ENCODE data around the gene GATAD2B. TPM values are rescaled to one million over a fixed set of nuclear protein-coding genes. Genes with fewer than 3 reads are reported as not detected.
A peak's percentile ranks its signal among the peaks of the same experiment; 100 is the strongest.

The GATAD2B gene
- total and polyA plus RNA-seq, 8 donors: 31.5 to 41.5 (median 33.1) TPM

DNA sequence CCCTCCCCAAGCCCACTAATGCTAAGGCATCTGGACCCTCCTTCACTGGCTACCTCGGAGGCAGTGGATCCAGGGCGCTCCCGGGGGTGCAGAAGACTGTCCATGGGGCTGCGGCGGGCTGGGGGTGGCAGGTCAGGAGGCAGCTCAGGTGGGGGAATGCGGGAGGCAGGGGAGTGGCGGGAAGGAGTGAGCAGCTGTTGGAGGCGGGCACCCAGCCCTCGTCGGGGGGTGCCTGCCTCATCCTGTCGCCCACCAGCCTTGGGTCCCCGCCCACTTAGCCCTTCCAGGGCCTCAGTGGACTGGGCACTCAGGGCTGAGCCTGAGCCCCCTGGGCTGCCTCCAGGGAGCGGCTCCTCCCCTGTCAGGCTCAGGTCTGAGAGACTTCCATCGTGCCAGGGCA lies 10.7 kb upstream of the GATAD2B start:
- intact Hi-C loops (cut with DNase I): no loop called here
- Histone ChIP-seq H3K27me3 (no peaks in the 10 kb centered on the region), H3K4me3 (no peak overlapping the region), H3K27ac (no peak overlapping the region), H3K36me3 (peaks cover 0 to 97% of the 10 kb centered on the region in 2 donors), H3K9me3 (no peaks in the 10 kb centered on the region), H3K4me1 (peaks cover 0 to 7% of the 10 kb centered on the region in 2 donors)
- ATAC-seq (no peak), DNase-seq (no peak)
- TF ChIP-seq, protein P1, sequence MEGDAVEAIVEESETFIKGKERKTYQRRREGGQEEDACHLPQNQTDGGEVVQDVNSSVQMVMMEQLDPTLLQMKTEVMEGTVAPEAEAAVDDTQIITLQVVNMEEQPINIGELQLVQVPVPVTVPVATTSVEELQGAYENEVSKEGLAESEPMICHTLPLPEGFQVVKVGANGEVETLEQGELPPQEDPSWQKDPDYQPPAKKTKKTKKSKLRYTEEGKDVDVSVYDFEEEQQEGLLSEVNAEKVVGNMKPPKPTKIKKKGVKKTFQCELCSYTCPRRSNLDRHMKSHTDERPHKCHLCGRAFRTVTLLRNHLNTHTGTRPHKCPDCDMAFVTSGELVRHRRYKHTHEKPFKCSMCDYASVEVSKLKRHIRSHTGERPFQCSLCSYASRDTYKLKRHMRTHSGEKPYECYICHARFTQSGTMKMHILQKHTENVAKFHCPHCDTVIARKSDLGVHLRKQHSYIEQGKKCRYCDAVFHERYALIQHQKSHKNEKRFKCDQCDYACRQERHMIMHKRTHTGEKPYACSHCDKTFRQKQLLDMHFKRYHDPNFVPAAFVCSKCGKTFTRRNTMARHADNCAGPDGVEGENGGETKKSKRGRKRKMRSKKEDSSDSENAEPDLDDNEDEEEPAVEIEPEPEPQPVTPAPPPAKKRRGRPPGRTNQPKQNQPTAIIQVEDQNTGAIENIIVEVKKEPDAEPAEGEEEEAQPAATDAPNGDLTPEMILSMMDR (IDR thresholded peaks at IDR 0.05): no peak

DNA sequence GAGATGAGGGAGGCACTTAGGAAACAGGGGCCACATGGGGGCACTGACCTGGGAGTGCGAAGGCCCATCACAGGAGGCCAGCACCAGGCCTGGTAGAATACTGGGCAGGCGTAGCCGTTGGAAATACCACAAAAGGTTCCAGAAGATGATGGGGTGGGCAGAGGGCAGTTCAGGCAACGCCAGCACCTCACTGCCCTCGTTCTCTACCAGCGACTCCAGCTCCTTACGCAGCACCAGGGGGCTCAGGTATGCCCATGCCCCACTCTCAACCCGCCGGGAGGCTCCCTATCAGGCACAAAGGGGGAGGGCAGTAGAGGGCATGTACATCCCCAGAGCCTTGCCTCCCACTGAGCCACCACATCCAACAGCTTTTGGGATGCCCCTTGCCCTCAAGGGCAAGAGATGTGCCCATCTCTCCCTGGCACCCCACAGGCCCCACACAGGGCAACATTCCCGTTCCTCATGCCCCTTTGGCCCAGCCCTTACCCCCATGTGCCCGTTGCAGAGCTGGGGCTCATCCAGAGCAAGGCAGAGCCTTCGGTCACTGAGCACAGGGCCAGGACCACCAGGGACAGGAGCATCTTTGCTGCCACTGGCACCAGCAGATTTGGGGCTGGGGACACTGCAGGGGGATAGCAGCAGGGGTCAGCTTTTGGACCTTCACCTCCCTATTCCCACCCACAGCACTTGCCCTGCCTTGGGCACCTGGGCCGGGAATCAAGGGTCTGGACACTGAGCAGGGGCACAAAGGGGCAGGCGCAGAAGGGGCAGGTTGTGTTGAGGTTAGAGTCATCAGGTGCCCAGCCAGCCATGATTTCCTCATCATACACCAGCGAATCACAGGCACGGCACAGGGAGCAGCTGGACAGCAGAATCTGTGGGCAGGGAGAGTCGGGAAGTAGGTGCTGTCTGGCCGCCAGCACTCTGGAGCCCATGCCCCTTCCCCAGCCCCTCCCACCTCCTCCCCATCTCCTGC lies 9.7 kb upstream of the GATAD2B start:
- no peak for ATAC-seq
- no peak overlapping the region for H3K27ac ChIP-seq
- TF ChIP-seq, protein P1 (IDR thresholded peaks at IDR 0.05): no peak
- peaks cover 0 to 7% of the 10 kb centered on the region in 2 donors for H3K4me1 ChIP-seq
- H3K36me3 ChIP-seq: peaks cover 0 to 87% of the 10 kb centered on the region in 2 donors
- no peak overlapping the region for H3K4me3 ChIP-seq
- no peaks in the 10 kb centered on the region for H3K9me3 ChIP-seq
- intact Hi-C loops (cut with DNase I): no loop called here
- no peaks in the 10 kb centered on the region for H3K27me3 ChIP-seq
- DNase-seq: peak in 1 of 4 donors; percentile 41

DNA sequence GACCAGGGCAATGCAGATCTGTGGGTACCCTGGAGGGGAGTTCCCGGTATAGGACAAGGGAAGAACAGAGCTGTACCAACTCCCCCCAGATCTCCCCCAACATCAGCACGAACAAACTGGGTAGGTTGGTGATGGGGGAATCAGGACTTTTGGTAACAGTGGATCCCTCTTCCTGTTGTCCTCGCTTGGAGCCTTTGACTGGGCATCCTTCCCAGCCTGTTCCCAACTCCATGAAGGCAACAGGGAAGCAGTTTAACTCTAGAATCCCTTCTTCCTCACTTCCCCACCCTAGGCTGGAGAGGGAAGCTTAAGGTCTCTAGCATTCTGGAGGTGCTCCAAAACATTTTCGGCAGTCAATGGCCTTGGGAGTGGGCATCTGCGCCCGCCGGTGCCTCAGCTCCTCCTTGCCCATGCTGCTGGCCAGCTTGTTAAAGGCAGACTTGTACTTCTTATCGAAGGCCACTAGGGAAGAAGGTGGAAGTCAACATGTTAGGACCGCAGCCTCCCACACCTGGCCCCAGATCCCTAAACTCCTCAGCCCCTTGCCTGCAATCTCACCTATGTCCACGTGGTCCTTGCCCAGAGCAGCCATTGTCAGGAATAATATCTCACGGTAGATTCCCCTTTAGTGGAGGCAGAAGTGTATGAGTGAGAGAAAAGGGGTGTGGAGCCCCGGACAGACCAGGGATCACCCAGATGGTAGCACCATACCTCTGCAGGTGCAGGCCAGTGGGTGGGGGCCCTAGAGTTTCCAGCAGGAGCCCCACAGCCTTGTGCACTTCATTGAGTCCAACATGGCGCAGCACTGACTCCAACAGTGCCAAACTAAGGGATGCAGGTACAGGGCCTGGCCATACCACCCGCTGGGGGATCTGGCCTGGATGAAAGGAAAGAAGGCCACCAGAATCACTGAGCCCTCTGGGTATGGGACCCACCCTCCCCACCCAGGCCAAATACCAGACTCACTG lies 7.5 kb upstream of the GATAD2B start:
- intact Hi-C loops (cut with DNase I): no loop called here
- ATAC-seq (no peak), DNase-seq (peak in 1 of 4 donors; percentile 28)
- Histone ChIP-seq H3K9me3 (no peaks in the 10 kb centered on the region), H3K27me3 (no peaks in the 10 kb centered on the region), H3K4me3 (no peak overlapping the region), H3K27ac (peak overlapping the region in 1 of 2 donors; percentile 48), H3K36me3 (peaks cover 0 to 65% of the 10 kb centered on the region in 2 donors), H3K4me1 (peaks cover 0 to 7% of the 10 kb centered on the region in 2 donors)
- TF ChIP-seq, protein P1 (IDR thresholded peaks at IDR 0.05): no peak

DNA sequence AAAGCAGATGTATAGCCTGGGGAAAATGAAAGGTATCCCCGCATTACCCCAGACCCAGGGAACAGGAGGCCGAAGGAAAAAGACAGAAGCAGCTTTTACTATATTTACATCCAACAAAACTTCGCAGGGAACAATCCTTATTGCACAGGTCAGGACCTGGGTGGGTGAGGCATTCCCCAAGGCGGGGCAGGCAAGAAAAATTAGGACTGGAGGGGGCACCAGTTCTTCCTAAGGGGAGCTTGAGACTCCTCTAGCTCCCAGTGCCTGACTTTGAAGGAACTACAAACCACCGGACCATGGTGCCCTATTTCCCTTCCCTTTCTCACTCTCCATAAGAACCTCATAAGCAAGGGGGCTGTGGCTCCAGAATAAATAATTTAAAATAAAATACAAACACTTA lies 6.7 kb upstream of the GATAD2B start:
- TF ChIP-seq, protein P1 (IDR thresholded peaks at IDR 0.05): no peak
- peaks cover 0 to 7% of the 10 kb centered on the region in 2 donors for H3K4me1 ChIP-seq
- H3K36me3 ChIP-seq: peaks cover 0 to 57% of the 10 kb centered on the region in 2 donors
- ATAC-seq (no peak), DNase-seq (no peak)
- H3K4me3 ChIP-seq: no peak overlapping the region
- peak overlapping the region in 1 of 2 donors; percentile 48 for H3K27ac ChIP-seq
- H3K27me3 ChIP-seq: no peaks in the 10 kb centered on the region
- H3K9me3 ChIP-seq: no peaks in the 10 kb centered on the region
- intact Hi-C loops (cut with DNase I): no loop called here
